HG02798 (cell line): Measurements from ENCODE around the gene LTO1.

ENCODE experiments used
- ATAC-seq: cut with Tn5 transposase; IDR thresholded peaks from one replicate; pipeline ENCODE4 v1.9.1; 2021; ENCODE audit warnings: mild to moderate bottlenecking; ENCODE audit not compliant: unreplicated experiment, poor library complexity

LTO1 gene

GRCh38 chr11:69682681-69683326, 7.7 kb upstream of the LTO1 start:
- ATAC-seq: no peak

GRCh38 chr11:69682221-69682620, 7.1 kb upstream of the LTO1 start:
- no peak for ATAC-seq

GRCh38 chr11:69680688-69681087, 5.5 kb upstream of the LTO1 start:
- no peak for ATAC-seq

- ATAC-seq: no peak
Observed at GRCh38 chr11:69677749-69678148, 2.6 kb upstream of the LTO1 start.

- no peak for ATAC-seq
Observed at GRCh38 chr11:69674267-69674885, 777 bp downstream of the LTO1 start.

GRCh38 chr11:69671734-69672465, 3.3 kb downstream of the LTO1 start:
- ATAC-seq: no peak

- no peak for ATAC-seq
Observed at GRCh38 chr11:69670158-69670845, 4.9 kb downstream of the LTO1 start.

GRCh38 chr11:69669486-69669885, 5.7 kb downstream of the LTO1 start:
- no peak for ATAC-seq

- no peak for ATAC-seq
Observed at GRCh38 chr11:69667619-69668604, 7.2 kb downstream of the LTO1 start.

- no peak for ATAC-seq
Observed at GRCh38 chr11:69666752-69667536, 8.2 kb downstream of the LTO1 start.

- no peak for ATAC-seq
Observed at GRCh38 chr11:69666261-69666660, 8.9 kb downstream of the LTO1 start.

GRCh38 chr11:69665669-69666068, 9.5 kb downstream of the LTO1 start:
- ATAC-seq: no peak

GRCh38 chr11:69664901-69665300, 10.3 kb downstream of the LTO1 start:
- ATAC-seq: no peak

- no peak for ATAC-seq
Observed at GRCh38 chr11:69664103-69664775, 10.9 kb downstream of the LTO1 start.

- ATAC-seq: no peak
Observed at GRCh38 chr11:69663326-69663725, 11.8 kb downstream of the LTO1 start.

GRCh38 chr11:69662806-69663205, 12.3 kb downstream of the LTO1 start:
- no peak for ATAC-seq

GRCh38 chr11:69662021-69662698, 13.0 kb downstream of the LTO1 start:
- no peak for ATAC-seq

- ATAC-seq: no peak
Observed at GRCh38 chr11:69661413-69661715, 13.8 kb downstream of the LTO1 start.
